Retina (tissue), 1 donor: ENCODE data around the gene JMJD1C.
"Not testable (repeated sequence)": the region's sequence is repeated elsewhere in the genome, so short reads cannot be mapped to it uniquely, and the experiment has no call there.

Experiments
- DNase-seq: peaks from one replicate; pipeline ENCODE4 v3.0.0-alpha.2; 2016

The JMJD1C gene

DNA sequence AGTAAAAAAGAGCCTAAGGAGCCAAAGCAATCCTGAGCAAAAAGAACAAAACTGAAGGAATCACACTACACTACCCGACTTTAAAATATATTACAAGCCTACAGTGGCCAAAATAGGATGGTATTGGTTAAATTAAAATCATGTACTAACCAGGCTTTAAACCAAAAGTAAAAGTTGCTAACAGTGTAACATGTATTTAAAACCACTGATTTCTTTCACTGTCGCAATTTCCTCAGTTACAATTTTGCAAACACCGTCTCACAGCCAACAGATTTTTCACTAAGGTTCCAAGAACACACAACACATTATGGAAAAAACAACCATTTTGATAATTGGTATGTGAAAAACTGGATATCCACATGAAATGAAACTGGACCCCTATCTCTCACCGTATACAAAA is 74.0 kb downstream of the JMJD1C start:
- no peak for DNase-seq

DNA sequence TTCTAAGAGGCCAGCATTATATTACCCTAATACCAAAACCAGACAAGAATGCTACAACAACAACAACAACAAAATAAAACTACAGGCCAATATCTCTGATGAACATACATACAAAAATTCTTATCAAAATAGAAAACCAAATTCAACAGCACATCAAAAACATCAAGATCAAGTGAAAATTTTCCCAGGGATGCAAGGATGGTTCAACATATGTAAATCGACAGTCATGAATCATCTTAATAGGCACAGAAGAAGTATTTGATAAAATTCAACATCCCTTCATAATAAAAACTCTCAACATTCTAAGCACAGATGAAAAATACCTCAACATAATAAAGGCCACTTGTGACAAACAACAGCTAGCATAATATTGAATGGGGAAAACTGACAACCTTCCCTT is 75.3 kb downstream of the JMJD1C start:
- DNase-seq, result no peak

- DNase-seq, result no peak
Measured at GRCh38 chr10:63388421-63389031, 77.3 kb downstream of the JMJD1C start.

DNA sequence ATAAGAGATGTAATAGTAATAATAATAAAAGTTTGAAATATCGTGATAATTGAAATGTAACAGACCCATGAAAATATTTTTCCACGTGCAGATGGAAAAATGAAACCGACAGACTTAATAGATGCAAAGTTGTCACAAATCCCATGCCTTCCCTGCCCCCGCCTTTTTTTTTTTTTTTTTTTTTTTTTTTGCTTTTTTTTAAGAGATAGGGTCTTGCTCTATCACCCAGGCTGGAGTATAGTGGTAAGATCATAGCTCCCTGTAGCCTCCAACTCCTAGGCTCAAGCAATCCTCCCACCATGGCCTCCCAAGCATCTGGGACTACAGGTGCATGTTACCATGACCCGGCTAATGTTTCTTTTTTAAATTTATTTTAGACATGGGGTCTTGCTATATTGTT is 80.5 kb downstream of the JMJD1C start:
- no peak for DNase-seq

GRCh38 chr10:63384675-63385074 is 81.1 kb downstream of the JMJD1C start:
- DNase-seq, result no peak

GRCh38 chr10:63384001-63384400 is 81.8 kb downstream of the JMJD1C start:
- DNase-seq, result no peak

GRCh38 chr10:63383141-63383540 is 82.6 kb downstream of the JMJD1C start:
- no peak for DNase-seq

DNA sequence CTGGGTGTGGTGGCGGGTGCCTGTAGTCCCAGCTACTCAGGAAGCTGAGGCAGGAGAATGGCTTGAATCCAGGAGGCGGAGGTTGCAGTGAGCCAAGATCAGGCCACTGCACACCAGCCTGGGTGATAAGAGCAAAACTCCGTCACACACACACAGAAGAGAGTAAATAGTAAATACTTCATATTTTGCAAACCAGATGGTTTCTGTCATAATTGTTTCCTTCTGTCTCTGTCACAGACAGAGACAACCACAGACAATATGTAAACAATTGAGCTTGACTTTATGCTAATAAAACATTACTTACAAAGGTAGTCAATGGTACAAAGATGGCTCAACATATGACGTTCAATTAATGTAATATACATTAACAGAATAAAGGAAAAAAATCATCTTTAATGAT is 83.7 kb downstream of the JMJD1C start:
- DNase-seq, result no peak

DNA sequence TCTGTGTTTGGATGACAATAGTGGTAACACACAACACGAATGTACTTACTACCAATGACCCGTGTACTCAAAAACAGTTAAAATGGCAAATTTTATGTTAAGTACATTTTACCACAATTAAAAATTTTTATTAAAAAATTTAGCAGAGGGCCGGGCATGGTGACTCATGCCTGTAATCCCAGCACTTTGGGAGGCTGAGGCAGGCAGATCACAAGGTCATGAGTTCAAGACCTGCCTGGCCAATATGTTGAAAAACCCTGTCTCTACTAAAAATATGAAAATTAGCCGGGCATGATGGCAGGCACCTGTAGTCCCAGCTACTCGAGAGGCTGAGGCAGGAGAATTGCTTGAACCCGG is 88.5 kb downstream of the JMJD1C start:
- not testable (repeated sequence) for DNase-seq

DNA sequence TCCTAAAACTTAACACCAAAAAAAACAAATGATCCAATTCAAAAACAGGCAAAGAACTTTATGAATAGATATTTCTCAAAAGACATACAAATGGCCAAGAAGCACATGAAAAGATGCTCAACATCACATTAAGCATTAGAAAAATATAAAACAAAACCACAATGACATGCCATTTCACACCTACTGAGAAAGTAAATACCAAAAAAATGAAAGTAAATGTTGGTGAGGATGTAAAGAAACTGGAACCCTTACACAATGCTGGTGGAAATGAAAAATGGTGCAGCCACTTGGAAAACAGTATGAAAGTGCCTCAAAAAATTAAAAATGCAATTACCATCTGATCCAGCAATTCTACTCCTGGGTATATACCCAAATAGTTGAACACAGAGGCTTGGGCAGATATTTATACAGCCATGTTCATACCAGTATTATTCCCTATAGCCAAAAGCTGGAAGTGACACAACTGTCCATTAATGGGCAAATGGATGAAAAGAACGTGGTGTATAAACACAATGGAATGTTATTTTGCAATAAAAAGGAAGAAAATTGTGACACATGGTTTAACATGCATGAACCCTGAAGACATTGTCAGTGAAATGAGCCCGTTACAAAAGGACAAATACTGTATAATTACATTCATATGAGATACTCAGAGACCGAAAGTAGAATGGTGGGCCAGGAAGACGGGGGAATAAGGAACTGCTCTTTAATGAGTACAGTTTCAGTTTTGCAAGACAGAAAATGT is 89.0 kb downstream of the JMJD1C start:
- DNase-seq, result no peak

DNA sequence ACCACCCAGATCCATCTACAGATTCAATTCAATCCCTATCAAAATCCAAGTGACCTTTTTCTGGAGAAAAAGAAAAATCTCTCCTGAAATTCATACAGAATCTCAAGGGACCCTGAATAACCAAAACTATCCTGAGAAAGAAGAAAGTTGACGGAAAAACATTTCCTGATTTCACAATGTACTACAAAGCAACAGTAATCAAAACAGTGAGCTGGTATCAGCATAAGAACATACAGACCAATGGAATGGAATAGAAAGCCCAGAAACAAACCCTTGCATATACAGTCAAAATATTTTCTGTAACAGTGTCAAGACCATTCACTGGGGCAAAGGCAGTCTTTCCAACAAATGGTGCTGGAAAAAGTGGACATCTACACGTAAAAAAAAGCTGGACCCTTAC is 89.9 kb downstream of the JMJD1C start:
- DNase-seq, result no peak

GRCh38 chr10:63375458-63375857 is 90.3 kb downstream of the JMJD1C start:
- no peak for DNase-seq

DNA sequence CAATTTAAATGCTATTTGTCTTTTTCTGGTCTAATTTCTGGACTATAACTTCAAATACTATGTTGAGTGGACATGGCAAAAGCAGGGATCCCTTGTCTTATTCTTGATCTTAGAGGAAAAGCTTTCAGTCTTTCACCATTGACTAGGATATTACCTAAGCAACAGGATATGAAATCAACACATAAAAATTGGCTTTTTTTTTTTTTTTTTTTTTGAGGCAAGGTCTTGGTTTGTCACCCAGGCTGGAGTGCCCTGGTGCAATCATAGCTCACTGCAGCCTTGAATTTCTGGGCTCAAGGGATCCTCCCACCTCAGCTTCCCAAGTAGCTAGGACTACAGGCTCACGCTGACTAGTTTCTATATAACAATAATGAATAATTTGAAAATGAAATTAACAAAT is 90.8 kb downstream of the JMJD1C start:
- no peak for DNase-seq

DNA sequence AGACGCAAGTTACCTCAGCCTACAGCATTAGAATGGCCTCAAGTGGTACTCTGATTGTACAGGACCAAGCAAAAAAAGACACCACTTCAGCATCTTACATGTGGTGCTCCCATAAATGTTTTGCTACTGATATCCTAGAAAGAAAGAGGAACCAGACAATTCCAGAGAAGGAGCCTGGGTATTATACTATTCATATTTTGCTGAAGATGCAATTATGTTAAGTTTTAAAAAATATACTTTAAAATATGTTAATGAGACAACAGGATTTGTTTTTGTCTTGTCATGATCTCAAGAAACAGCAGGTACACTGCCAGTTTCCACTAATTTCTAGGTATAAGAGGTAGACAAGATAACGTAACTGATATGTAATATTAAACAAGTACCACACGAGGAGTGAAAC is 92.6 kb downstream of the JMJD1C start:
- no peak for DNase-seq

DNA sequence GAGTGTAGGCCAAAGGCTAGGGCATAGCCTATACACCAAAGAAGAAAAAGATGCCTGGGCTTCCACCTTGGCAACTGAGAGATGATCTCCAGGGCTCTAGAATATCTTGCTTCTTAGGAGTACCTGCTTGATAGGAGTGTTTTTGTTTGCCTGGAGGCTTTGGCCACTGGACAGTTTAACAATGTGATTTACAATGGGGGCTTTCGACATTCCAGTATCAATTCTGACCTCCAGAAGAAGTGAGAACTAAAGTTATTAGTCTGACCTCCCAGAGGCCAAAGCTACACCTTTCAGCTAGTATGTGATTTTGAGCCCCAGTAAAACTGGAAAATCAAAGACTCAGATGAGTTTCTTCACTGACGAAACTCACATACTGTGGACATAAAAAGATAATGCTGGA is 96.1 kb downstream of the JMJD1C start:
- DNase-seq, result no peak

DNA sequence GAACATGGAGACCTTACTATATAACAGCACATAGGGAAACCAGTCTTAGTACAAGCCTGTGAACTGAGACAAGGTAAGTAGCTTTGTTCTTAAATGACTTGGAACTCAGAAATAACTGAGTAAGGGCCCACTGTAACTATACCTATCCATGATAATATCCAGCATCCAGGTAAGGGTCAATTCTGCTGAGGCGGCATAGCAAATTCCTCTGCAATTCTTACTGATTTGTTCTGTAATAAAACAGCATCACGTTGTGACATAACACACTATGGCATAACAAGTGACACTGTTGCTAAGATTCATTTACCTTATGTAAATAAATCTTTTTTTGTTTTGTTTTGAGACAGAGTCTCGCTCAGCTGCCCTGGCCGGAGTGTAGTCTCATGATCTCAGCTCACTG is 97.4 kb downstream of the JMJD1C start:
- no peak for DNase-seq

- no peak for DNase-seq
Measured at GRCh38 chr10:63366933-63367332, 98.8 kb downstream of the JMJD1C start.

- DNase-seq, result no peak
Measured at GRCh38 chr10:63365976-63366765, 99.6 kb downstream of the JMJD1C start.

GRCh38 chr10:63364918-63365317 is 100.9 kb downstream of the JMJD1C start:
- no peak for DNase-seq

GRCh38 chr10:63363951-63364350 is 101.8 kb downstream of the JMJD1C start:
- no peak for DNase-seq

DNA sequence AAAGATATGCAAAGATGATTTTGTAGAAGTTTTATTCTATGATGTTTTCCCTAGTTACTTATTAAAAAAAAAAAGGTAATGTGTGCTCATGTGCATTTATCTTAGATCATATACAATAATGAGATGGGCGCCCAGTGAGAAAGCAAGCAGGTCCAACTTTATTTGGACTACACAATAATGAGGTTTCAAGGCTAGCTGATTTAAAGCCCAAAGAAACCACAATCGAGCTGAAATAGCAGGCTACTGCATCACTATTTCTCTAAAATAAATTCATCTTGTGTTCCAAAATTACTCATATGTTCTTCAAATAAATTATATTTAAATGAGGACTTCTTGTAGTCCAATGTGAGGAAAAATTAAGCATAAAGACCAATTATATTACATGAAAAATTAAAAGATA is 110.1 kb downstream of the JMJD1C start:
- DNase-seq, result no peak

DNA sequence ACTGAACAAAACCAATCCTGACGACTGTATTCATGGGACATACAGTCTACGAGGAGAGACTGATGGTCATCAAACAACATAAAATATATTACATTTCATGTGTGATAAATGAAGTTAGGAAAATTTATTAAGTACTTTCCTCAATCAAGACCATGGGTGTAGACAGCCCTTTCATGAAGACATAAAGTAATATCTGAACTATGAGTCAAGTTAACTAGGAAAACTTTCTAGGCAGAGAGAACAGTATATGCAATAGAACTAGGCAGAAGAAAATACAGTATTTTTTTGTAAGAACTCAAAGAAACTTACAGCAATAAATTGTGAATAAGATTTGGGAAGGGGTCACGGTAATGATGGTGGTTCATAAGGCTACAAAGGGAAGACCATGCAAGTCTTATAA is 112.8 kb downstream of the JMJD1C start:
- DNase-seq, result no peak

DNA sequence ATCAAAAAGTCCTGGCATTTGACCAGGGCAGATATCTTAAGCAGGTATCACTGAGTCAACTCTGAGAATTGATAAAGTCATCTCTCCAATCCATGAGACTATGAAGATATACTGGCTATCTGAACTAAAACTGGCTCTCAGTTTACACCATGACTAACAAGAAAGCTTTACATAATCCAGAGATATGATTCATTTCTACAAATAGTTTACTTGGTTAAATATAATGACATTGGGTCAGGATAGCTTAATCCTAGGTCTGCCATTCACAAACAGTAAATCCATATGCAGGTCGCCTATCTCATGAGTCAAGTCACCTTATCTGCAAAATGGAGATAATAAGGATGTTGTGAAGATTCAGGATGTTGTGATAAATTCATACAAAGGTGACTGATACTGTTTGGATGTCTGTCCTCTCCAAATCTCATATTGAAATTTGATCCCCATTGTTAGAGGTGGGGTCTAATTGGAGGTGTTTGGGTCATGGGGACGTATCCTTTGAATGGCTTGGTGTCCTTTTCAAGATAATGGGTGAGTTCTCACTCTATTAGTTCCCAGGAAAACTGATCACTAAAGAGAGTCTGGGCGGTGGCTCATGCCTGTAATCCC is 117.4 kb downstream of the JMJD1C start:
- DNase-seq, result no peak

DNA sequence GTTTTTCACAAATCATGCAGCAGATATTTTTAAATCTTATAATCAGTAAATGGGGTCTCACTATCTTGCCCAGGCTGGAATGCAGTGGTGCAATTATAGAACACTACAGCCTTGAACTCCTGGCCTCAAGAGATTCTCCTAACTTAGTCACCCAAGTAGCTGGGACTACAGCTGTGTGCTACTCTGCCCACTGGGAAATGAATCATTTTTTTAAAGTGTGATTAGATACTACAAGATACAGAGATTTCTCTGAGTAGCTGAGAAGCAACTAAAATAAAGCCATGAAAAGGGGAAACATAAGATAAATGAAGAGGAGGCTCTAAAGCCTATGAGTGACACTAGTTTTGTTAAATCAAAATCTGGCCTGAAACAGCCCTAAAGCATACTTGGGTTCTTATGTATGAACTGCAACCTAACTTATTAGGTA is 119.7 kb downstream of the JMJD1C start:
- DNase-seq, result no peak
